Measurements from ENCODE around the gene MAPK11.

DNA sequence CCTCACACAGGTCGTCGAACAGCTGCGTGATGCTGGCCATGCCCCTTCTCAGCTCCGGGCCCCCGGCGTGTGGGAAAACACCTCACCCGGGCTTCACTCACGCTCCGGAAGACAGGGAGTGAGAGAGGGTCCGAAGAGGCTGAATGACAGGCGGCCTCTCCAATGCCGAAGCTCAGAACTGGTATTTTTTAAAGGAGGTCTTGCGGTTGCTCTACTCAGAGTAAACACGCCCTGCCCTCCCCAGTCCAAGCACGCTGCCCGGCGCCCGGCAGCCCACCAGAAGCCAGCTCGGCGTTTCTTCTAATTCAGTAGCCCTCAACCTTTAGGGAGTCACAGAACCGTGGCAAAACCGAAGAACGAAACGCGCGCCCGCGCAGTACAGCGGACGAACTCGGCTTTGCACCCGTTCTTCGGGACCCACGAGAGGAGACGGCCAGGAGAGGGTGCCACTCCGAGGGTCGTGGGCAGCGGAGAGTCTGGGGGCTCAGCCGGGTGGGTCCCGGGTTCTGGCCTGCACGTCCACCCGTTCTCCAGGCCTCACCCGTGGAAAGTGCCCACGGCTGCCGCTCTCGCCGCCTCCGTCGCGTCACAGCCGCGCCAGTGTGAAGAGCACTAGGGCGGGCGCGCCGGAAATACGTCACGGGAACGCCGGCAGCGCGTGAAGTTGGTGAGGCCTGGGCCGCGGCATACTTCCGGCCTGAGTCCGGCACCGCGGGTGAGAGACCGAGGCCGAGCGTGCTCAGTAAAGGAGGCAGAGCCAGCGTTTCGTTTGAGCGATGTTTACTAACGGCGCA lies 25.6 kb downstream of the MAPK11 start, which contains the start of gene TUBGCP6:
- no peak for TF ChIP-seq CTCF (conservative IDR thresholded peaks at IDR 0.05; ENCODE audit: low read depth, low read length)
- no peak for TF ChIP-seq EZH2 (IDR thresholded peaks at IDR 0.05; ENCODE audit: low read length, unreplicated experiment)
- TF ChIP-seq EZH2phosphoT487 (IDR thresholded peaks at IDR 0.05; ENCODE audit: borderline replicate concordance, low read length) = no peak
